HepG2 (cell line): ENCODE data around the gene FKBP8. TPM values are rescaled to one million over a fixed set of nuclear protein-coding genes. Genes with fewer than 3 reads are reported as not detected.

Experiments used
- ARNTL ChIP-seq: sonication (generic); formaldehyde crosslinking; IDR thresholded peaks from 2 replicates; pipeline ENCODE4 v1.4.0; 2020; ENCODE audit warnings: mild to moderate bottlenecking, missing genetic modification reagents
- CBX1 ChIP-seq: IDR thresholded peaks from one replicate; pipeline ENCODE4 v1.6.1; 2016; ENCODE audit warnings: antibody characterized with exemption, low read depth
- CSRNP2 ChIP-seq: sonication (generic); formaldehyde crosslinking; conservative IDR thresholded peaks from 2 replicates; pipeline ENCODE4 v1.8.0; 2022; ENCODE audit warnings: low read depth, missing genetic modification reagents
- HMGXB4 ChIP-seq, 2 experiments: sonication (generic) in 1 of 2; formaldehyde crosslinking in 1 of 2; IDR thresholded peaks; 2 replicates each; pipeline versions ENCODE4 v1.4.0 to v1.6.1; 2018 to 2020; ENCODE audit warnings: missing genetic modification reagents in 2 of 2, borderline replicate concordance in 1 of 2, low read depth in 1 of 2, mild to moderate bottlenecking in 1 of 2, missing biosample characterization in 1 of 2
- MLXIP ChIP-seq: sonication (generic); formaldehyde crosslinking; IDR thresholded peaks from 2 replicates; pipeline ENCODE4 v1.9.0; 2021; ENCODE audit warnings: missing genetic modification reagents, borderline replicate concordance
- NRL ChIP-seq: sonication (generic); formaldehyde crosslinking; IDR thresholded peaks from 2 replicates; pipeline ENCODE4 v1.5.0; 2020; ENCODE audit warnings: missing genetic modification reagents, mild to moderate bottlenecking, moderate library complexity, borderline replicate concordance
- POLR2G ChIP-seq: fragments of 200-400 bp; formaldehyde crosslinking; IDR thresholded peaks from 2 replicates; pipeline ENCODE4 v1.6.1; 2018; ENCODE audit warnings: mild to moderate bottlenecking, low read depth, low read length, moderate library complexity
- RFXANK ChIP-seq: IDR thresholded peaks from 2 replicates; pipeline ENCODE4 v1.6.1; 2016
- YY1 ChIP-seq: IDR thresholded peaks from 2 replicates; pipeline ENCODE4 v1.6.1; 2011; ENCODE audit warnings: low read length, low read depth, moderate library complexity, mild to moderate bottlenecking; ENCODE audit not compliant: insufficient read depth, insufficient replicate concordance
- ZNF230 ChIP-seq: sonication (generic); formaldehyde crosslinking; IDR thresholded peaks from 2 replicates; pipeline ENCODE4 v1.4.0; 2020; ENCODE audit warnings: mild to moderate bottlenecking, missing genetic modification reagents
- ZNF382 ChIP-seq: sonication (generic); formaldehyde crosslinking; IDR thresholded peaks from 2 replicates; pipeline ENCODE4 v1.5.0; 2020; ENCODE audit warnings: missing genetic modification reagents, mild to moderate bottlenecking, borderline replicate concordance
- ZNF512B ChIP-seq: sonication (generic); formaldehyde crosslinking; IDR thresholded peaks from 2 replicates; pipeline ENCODE4 v1.5.1; 2020; ENCODE audit warnings: missing genetic modification reagents, mild to moderate bottlenecking, borderline replicate concordance
- ZNF609 ChIP-seq: sonication (generic); formaldehyde crosslinking; IDR thresholded peaks from 2 replicates; pipeline ENCODE4 v1.4.0; 2020; ENCODE audit warnings: mild to moderate bottlenecking, missing genetic modification reagents, borderline replicate concordance
- ZNF670 ChIP-seq: sonication (generic); formaldehyde crosslinking; IDR thresholded peaks from 2 replicates; pipeline ENCODE4 v1.8.0; 2022; ENCODE audit warnings: mild to moderate bottlenecking, missing genetic modification reagents, borderline replicate concordance
- polyA plus RNA-seq, 8 experiments: library from polyadenylated mRNA; depleted of rRNA in 3 of 8; stranded (reverse) in 7 of 8; unstranded in 1 of 8; fragments of >200 nt; fragmentation: Illumina TruSeq in 4 of 8; extraction: Trizol in 4 of 8; gene quantifications; 2 replicates each; pipeline versions ENCODE4 v1.2.1 to v1.2.3, GENCODE V29; 2011 to 2016; ENCODE audit warnings: low read depth in 4 of 8, missing spikeins in 1 of 8, mixed read lengths in 1 of 8; ENCODE audit not compliant: insufficient read depth in 1 of 8
- total RNA-seq, 5 experiments: library from RNA; depleted of rRNA; stranded (reverse); fragments of >200 nt; fragmentation: Illumina TruSeq; extraction: Trizol; gene quantifications; 2 replicates each; pipeline ENCODE4 v1.2.3, GENCODE V29; 2016; ENCODE audit warnings: low read depth in 1 of 5

The FKBP8 gene
- total and polyA plus RNA-seq, 2 of the 13 experiments (the other 11 are each of a cell fraction or from before 2014, with no cell fraction given) = 81.7 to 93.9 TPM

GRCh38 chr19:18521692-18522123 is 21.7 kb downstream of the FKBP8 start, which contains the start of gene ELL (continued):
- TF ChIP-seq HMGXB4 (CRISPR knock-in tag; IDR thresholded peaks at IDR 0.05; ENCODE audit: borderline replicate concordance in 1 of 2, low read depth in 1 of 2) (peak; percentile 39 to 80; a peak in 2 of 4 replicates), NRL (CRISPR knock-in tag) (peak; percentile 41; the same call in 1 of the 2 replicates), RFXANK (CRISPR knock-in tag) (no peak), YY1 (peak; percentile 94), ZNF382 (CRISPR knock-in tag) (no peak), ZNF512B (CRISPR knock-in tag) (no peak), CSRNP2 (0 out of 2 replicates have a peak, but pooled peaks have one; percentile 37), ARNTL (CRISPR knock-in tag) (no peak), ZNF230 (CRISPR knock-in tag) (0 out of 2 replicates have a peak, but pooled peaks have one; percentile 58), MLXIP (CRISPR knock-in tag) (no peak), ZNF670 (CRISPR knock-in tag) (no peak), POLR2G (peak; percentile 77), CBX1 (no peak), ZNF609 (CRISPR knock-in tag) (peak; percentile 67; the same call in 1 of the 2 replicates)
